ENCODE data around the gene SDSL. TPM values are rescaled to one million over a fixed set of nuclear protein-coding genes. Genes with fewer than 3 reads are reported as not detected.

The SDSL gene
- total RNA-seq, 1 donor from 2014 or later = 3.1 TPM

GRCh38 chr12:113436586-113436985 lies 14.4 kb downstream of the SDSL start:
- Histone ChIP-seq H3K27ac (no peak overlapping the region), H3K4me1 (no peaks in the 10 kb centered on the region), H3F3A (ENCODE audit: low read depth) (no peaks in the 10 kb centered on the region), H3K9me3 (ENCODE audit: low read depth) (no peaks in the 10 kb centered on the region), H3K9ac (no peak overlapping the region), H2AFZ (replicated peaks) (no peak overlapping the region), H3K4me3 (no peak overlapping the region), H3K36me3 (no peaks in the 10 kb centered on the region), H3K27me3 (no peaks in the 10 kb centered on the region), H3K4me2 (no peak overlapping the region), H3K79me2 (ENCODE audit: low read depth) (no peaks in the 10 kb centered on the region), H4K20me1 (ENCODE audit: low read depth) (no peaks in the 10 kb centered on the region)
- no peak for DNase-seq (ENCODE audit: low spot score)
- peaks cover 6% of the 10 kb centered on the region for H3K4me1 Mint-ChIP-seq
- no peak overlapping the region for H3K4me3 Mint-ChIP-seq
- H3K27ac Mint-ChIP-seq = no peak overlapping the region
- H3K27me3 Mint-ChIP-seq (ENCODE audit: insufficient read depth, low read depth) = peaks cover 2% of the 10 kb centered on the region
- TF ChIP-seq EZH2phosphoT487 (IDR thresholded peaks at IDR 0.05) (no peak), CTCF (IDR thresholded peaks at IDR 0.05) (no peak), EZH2 (IDR thresholded peaks at IDR 0.05) (no peak)
- H3K36me3 Mint-ChIP-seq = no peaks in the 10 kb centered on the region
- no peaks in the 10 kb centered on the region for H3K9me3 Mint-ChIP-seq

DNA sequence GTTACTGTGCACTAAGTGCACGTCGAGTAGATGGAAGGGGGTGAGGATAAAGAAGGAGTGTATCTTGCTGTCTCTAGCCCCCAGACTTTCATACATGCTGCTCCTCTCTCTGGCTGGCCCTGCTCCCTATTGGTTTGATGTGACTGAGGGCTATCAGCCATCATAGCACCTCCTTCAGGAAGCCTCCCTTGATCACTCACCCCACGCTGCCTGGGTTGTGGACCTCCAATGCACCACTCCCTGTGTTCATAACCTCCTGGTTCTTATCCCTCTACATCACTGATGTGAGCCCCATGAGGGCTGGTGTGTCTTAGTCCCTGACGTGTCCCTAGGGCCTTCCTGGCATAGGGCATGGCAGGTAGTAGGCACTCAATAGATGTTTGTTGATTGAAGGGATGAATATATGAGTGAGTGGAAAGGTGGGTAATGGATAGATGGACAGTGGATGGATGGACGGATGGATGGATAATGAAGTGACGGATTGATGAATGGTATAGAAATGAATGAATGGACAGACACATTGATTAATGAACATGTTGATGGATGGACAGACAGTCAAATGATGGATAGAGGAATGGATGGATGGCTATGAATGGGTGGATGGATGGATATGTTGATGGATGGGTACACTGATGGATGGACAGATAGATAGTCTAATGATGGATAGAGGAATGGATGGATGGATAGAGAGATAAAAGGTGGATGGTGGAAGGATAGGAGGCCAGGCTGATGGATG lies 15.0 kb downstream of the SDSL start:
- Mint-ChIP-seq H3K4me1 (peaks cover 6% of the 10 kb centered on the region), H3K27ac (no peak overlapping the region), H3K27me3 (ENCODE audit: insufficient read depth, low read depth) (peaks cover 2% of the 10 kb centered on the region), H3K4me3 (no peak overlapping the region), H3K36me3 (no peaks in the 10 kb centered on the region), H3K9me3 (no peaks in the 10 kb centered on the region)
- no peaks in the 10 kb centered on the region for H3K4me1 ChIP-seq
- no peaks in the 10 kb centered on the region for H4K20me1 ChIP-seq (ENCODE audit: low read depth)
- H3K9ac ChIP-seq = no peak overlapping the region
- no peak overlapping the region for H3K4me3 ChIP-seq
- no peak overlapping the region for H3K4me2 ChIP-seq
- H3K27ac ChIP-seq = no peak overlapping the region
- no peak for TF ChIP-seq EZH2 (IDR thresholded peaks at IDR 0.05)
- TF ChIP-seq EZH2phosphoT487 (IDR thresholded peaks at IDR 0.05) = no peak
- TF ChIP-seq CTCF (IDR thresholded peaks at IDR 0.05) = no peak
- H3F3A ChIP-seq (ENCODE audit: low read depth) = no peaks in the 10 kb centered on the region
- H3K9me3 ChIP-seq (ENCODE audit: low read depth) = no peaks in the 10 kb centered on the region
- H3K36me3 ChIP-seq = no peaks in the 10 kb centered on the region
- no peak overlapping the region for H2AFZ ChIP-seq (replicated peaks)
- no peaks in the 10 kb centered on the region for H3K27me3 ChIP-seq
- H3K79me2 ChIP-seq (ENCODE audit: low read depth) = no peaks in the 10 kb centered on the region
- no peak for DNase-seq (ENCODE audit: low spot score)

DNA sequence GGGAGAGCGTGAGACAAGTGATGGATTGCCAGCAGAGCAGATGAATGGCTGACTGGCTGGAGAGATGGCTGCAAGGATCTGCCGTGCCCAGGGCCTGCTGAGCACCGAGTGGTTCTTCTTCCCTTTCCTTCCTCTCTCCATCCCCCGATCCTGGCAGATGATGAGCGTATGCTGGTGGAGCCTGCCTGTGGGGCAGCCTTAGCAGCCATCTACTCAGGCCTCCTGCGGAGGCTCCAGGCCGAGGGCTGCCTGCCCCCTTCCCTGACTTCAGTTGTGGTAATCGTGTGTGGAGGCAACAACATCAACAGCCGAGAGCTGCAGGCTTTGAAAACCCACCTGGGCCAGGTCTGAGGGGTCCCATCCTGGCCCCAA lies 15.5 kb downstream of the SDSL start:
- H3K79me2 ChIP-seq (ENCODE audit: low read depth) = no peaks in the 10 kb centered on the region

GRCh38 chr12:113438523-113439300 lies 16.5 kb downstream of the SDSL start:
- Mint-ChIP-seq H3K4me3 (no peak overlapping the region), H3K9me3 (no peaks in the 10 kb centered on the region), H3K27me3 (ENCODE audit: insufficient read depth, low read depth) (no peaks in the 10 kb centered on the region), H3K27ac (no peak overlapping the region), H3K36me3 (no peaks in the 10 kb centered on the region), H3K4me1 (peaks cover 6% of the 10 kb centered on the region)
- H3F3A ChIP-seq (ENCODE audit: low read depth) = no peaks in the 10 kb centered on the region
- no peak overlapping the region for H3K4me2 ChIP-seq
- no peak overlapping the region for H3K27ac ChIP-seq
- H3K36me3 ChIP-seq = no peaks in the 10 kb centered on the region
- no peak overlapping the region for H3K4me3 ChIP-seq
- H3K4me1 ChIP-seq = no peaks in the 10 kb centered on the region
- DNase-seq (ENCODE audit: low spot score) = no peak
- TF ChIP-seq CTCF (IDR thresholded peaks at IDR 0.05) = no peak
- no peak overlapping the region for H2AFZ ChIP-seq (replicated peaks)
- H3K27me3 ChIP-seq = no peaks in the 10 kb centered on the region
- no peaks in the 10 kb centered on the region for H4K20me1 ChIP-seq (ENCODE audit: low read depth)
- H3K9ac ChIP-seq = no peak overlapping the region
- H3K79me2 ChIP-seq (ENCODE audit: low read depth) = no peaks in the 10 kb centered on the region
- no peaks in the 10 kb centered on the region for H3K9me3 ChIP-seq (ENCODE audit: low read depth)

More for the DNA sequence above, 15.5 kb downstream of the SDSL start:
- peaks cover 2% of the 10 kb centered on the region for H3K27me3 Mint-ChIP-seq (ENCODE audit: insufficient read depth, low read depth)
- peaks cover 6% of the 10 kb centered on the region for H3K4me1 Mint-ChIP-seq
- H3K4me3 Mint-ChIP-seq = no peak overlapping the region
- no peaks in the 10 kb centered on the region for H3K9me3 ChIP-seq (ENCODE audit: low read depth)
- H3K27ac ChIP-seq = no peak overlapping the region
- no peaks in the 10 kb centered on the region for H3K4me1 ChIP-seq
- H3K9me3 Mint-ChIP-seq = no peaks in the 10 kb centered on the region
- H3K27me3 ChIP-seq = no peaks in the 10 kb centered on the region
- no peak overlapping the region for H3K4me2 ChIP-seq
- H3K27ac Mint-ChIP-seq = no peak overlapping the region
- no peak overlapping the region for H3K4me3 ChIP-seq
- DNase-seq (ENCODE audit: low spot score) = no peak
- TF ChIP-seq EZH2phosphoT487 (IDR thresholded peaks at IDR 0.05) = no peak
- H2AFZ ChIP-seq (replicated peaks) = no peak overlapping the region
- no peaks in the 10 kb centered on the region for H4K20me1 ChIP-seq (ENCODE audit: low read depth)
- H3K9ac ChIP-seq = no peak overlapping the region
- H3K36me3 ChIP-seq = no peaks in the 10 kb centered on the region
- no peaks in the 10 kb centered on the region for H3K36me3 Mint-ChIP-seq
- no peaks in the 10 kb centered on the region for H3F3A ChIP-seq (ENCODE audit: low read depth)

Data from neural progenitor cell (in vitro differentiated cells).